GM23338 (cell line): ENCODE measurements around the gene GNA15. TPM values are rescaled to one million over a fixed set of nuclear protein-coding genes. Genes with fewer than 3 reads are reported as not detected.
"Not testable (repeated sequence)": the region's sequence is repeated elsewhere in the genome, so short reads cannot be mapped to it uniquely, and the experiment has no call there.

Experiments used
- ATAC-seq: fragments of 200-7000 bp; cut with Tn5 transposase; 3 replicates; pipeline ENCODE4 v1.9.1; 2020
- DNase-seq: peaks from one replicate; pipeline ENCODE4 v3.0.0-alpha.2; 2015; ENCODE audit warnings: low spot score
- H2AFZ ChIP-seq: fragments of 200-600 bp; sonication (generic); 2 replicates; pipeline ENCODE4 v1.8.0; 2016; ENCODE audit warnings: antibody characterized with exemption, mild to moderate bottlenecking, moderate library complexity
- H3F3A ChIP-seq: fragments of 200-600 bp; sonication (generic); replicated peaks from 2 replicates; pipeline ENCODE4 v1.8.0; 2017; ENCODE audit warnings: antibody characterized with exemption, mixed run types, low read depth
- H3K27ac ChIP-seq: fragments of 200-600 bp; sonication (generic); 2 replicates; pipeline ENCODE4 v1.6.1; 2016; ENCODE audit warnings: low read depth
- H3K27me3 ChIP-seq: fragments of 200-600 bp; sonication (generic); 2 replicates; pipeline ENCODE4 v1.8.0; 2016; ENCODE audit warnings: mild to moderate bottlenecking, mixed run types, moderate library complexity; ENCODE audit not compliant: insufficient read depth
- H3K36me3 ChIP-seq: fragments of 200-600 bp; sonication (generic); 2 replicates; pipeline ENCODE4 v1.8.0; 2016; ENCODE audit warnings: mild to moderate bottlenecking; ENCODE audit not compliant: insufficient read depth
- H3K4me1 ChIP-seq: fragments of 200-600 bp; sonication (generic); 2 replicates; pipeline ENCODE4 v1.8.0; 2016; ENCODE audit warnings: mild to moderate bottlenecking, moderate library complexity; ENCODE audit not compliant: insufficient read depth
- H3K4me2 ChIP-seq: fragments of 200-600 bp; sonication (generic); 2 replicates; pipeline ENCODE4 v1.7.1; 2017; ENCODE audit warnings: mixed run types
- H3K4me3 ChIP-seq: fragments of 200-600 bp; sonication (generic); 2 replicates; pipeline ENCODE4 v1.6.1; 2016; ENCODE audit warnings: mixed run types
- H3K79me2 ChIP-seq: fragments of 200-600 bp; sonication (generic); replicated peaks from 2 replicates; pipeline ENCODE4 v1.8.0; 2017; ENCODE audit warnings: mild to moderate bottlenecking; ENCODE audit not compliant: insufficient read depth
- H3K9me2 ChIP-seq: fragments of 200-600 bp; sonication (generic); 2 replicates; pipeline ENCODE4 v1.8.0; 2017; ENCODE audit not compliant: insufficient read depth
- H4K20me1 ChIP-seq: fragments of 200-600 bp; sonication (generic); replicated peaks from 2 replicates; pipeline ENCODE4 v1.8.0; 2017; ENCODE audit warnings: mild to moderate bottlenecking; ENCODE audit not compliant: insufficient read depth
- H3K27ac Mint-ChIP-seq: 2 replicates; pipeline ENCODE4 v1.8.0; 2020; ENCODE audit warnings: inconsistent platforms, mild to moderate bottlenecking, moderate library complexity, mixed read lengths
- H3K27me3 Mint-ChIP-seq: 3 replicates; pipeline ENCODE4 v1.8.0; 2022; ENCODE audit warnings: low read depth, mild to moderate bottlenecking, moderate library complexity, mixed read lengths, inconsistent platforms; ENCODE audit not compliant: insufficient read depth, poor library complexity
- H3K36me3 Mint-ChIP-seq: 3 replicates; pipeline ENCODE4 v1.8.0; 2021; ENCODE audit warnings: low read depth, mild to moderate bottlenecking, inconsistent platforms, moderate library complexity, mixed read lengths
- H3K4me1 Mint-ChIP-seq: 3 replicates; pipeline ENCODE4 v1.8.0; 2020; ENCODE audit warnings: mild to moderate bottlenecking, inconsistent platforms, mixed read lengths
- H3K4me3 Mint-ChIP-seq: 3 replicates; pipeline ENCODE4 v1.8.0; 2021; ENCODE audit warnings: moderate library complexity, mild to moderate bottlenecking, inconsistent platforms, mixed read lengths
- H3K9me3 Mint-ChIP-seq: 3 replicates; pipeline ENCODE4 v1.8.0; 2020; ENCODE audit warnings: moderate library complexity, mild to moderate bottlenecking, inconsistent platforms, mixed read lengths
- CREB1 ChIP-seq: fragments of 250-450 bp; sonication (Bioruptor Pico); IDR thresholded peaks from 2 replicates; pipeline ENCODE4 v1.5.0; 2020; ENCODE audit warnings: low read depth, mild to moderate bottlenecking, moderate library complexity
- EZH2 ChIP-seq: fragments of 200-600 bp; sonication (generic); IDR thresholded peaks from one replicate; pipeline ENCODE4 v1.8.0; 2017; ENCODE audit warnings: antibody characterized with exemption, mild to moderate bottlenecking, low read depth; ENCODE audit not compliant: unreplicated experiment
- EZH2phosphoT487 ChIP-seq: fragments of 200-600 bp; sonication (generic); IDR thresholded peaks from one replicate; pipeline ENCODE4 v1.8.1; 2018; ENCODE audit warnings: antibody characterized with exemption; ENCODE audit not compliant: unreplicated experiment
- JUNB ChIP-seq: IDR thresholded peaks from one replicate; pipeline ENCODE4 v1.6.1; 2016; ENCODE audit warnings: antibody characterized with exemption; ENCODE audit not compliant: unreplicated experiment
- NANOG ChIP-seq: IDR thresholded peaks from 2 replicates; pipeline ENCODE4 v1.6.1; 2016; ENCODE audit warnings: antibody characterized with exemption, borderline replicate concordance
- POLR2AphosphoS5 ChIP-seq: IDR thresholded peaks from 2 replicates; pipeline ENCODE4 v1.6.1; 2016; ENCODE audit warnings: antibody characterized with exemption, low read depth
- STAT1 ChIP-seq: IDR thresholded peaks from one replicate; pipeline ENCODE4 v1.6.1; 2016; ENCODE audit warnings: antibody characterized with exemption; ENCODE audit not compliant: unreplicated experiment
- ZNF114 ChIP-seq: fragments of 250-450 bp; sonication (Bioruptor Pico); IDR thresholded peaks from 2 replicates; pipeline ENCODE4 v1.5.0; 2020; ENCODE audit warnings: mild to moderate bottlenecking, moderate library complexity
- ZNF331 ChIP-seq: fragments of 250-450 bp; sonication (Bioruptor Pico); IDR thresholded peaks from 2 replicates; pipeline ENCODE4 v1.5.0; 2020; ENCODE audit warnings: low read depth, mild to moderate bottlenecking, moderate library complexity
- polyA plus RNA-seq: library from polyadenylated mRNA; unstranded; fragments of >200 nt; fragmentation: Nextera tagmentation; extraction: Ambion mirVana; gene quantifications from 2 replicates; pipeline ENCODE4 v1.2.1, GENCODE V29; 2016
- total RNA-seq: library from RNA; depleted of rRNA; stranded (reverse); fragments of >200 nt; shearing (Covaris generic); gene quantifications from 2 replicates; pipeline ENCODE4 v1.2.3, GENCODE V29; 2014
- TF ChIP-seq, protein P1 (sequence below): fragments of 250-450 bp; sonication (Bioruptor Pico); IDR thresholded peaks from 2 replicates; pipeline ENCODE4 v1.5.0; 2020; ENCODE audit warnings: mild to moderate bottlenecking, moderate library complexity
- TF ChIP-seq, protein P2 (sequence below), 2 experiments: fragments of 200-600 bp in 1 of 2; sonication (generic) in 1 of 2; conservative IDR thresholded peaks; 2 replicates each; pipeline versions ENCODE4 v1.5.1 to v1.6.1; 2016 to 2017; ENCODE audit warnings: antibody characterized with exemption in 2 of 2, low read depth in 2 of 2, mild to moderate bottlenecking in 2 of 2, moderate library complexity in 1 of 2
- TF ChIP-seq, protein P3 (sequence below): IDR thresholded peaks from 2 replicates; pipeline ENCODE4 v1.6.1; 2016; ENCODE audit warnings: antibody characterized with exemption

Gene GNA15
- total and polyA plus RNA-seq, 2 experiments from 2014 or later, result 0.14 to 0.31 TPM

DNA sequence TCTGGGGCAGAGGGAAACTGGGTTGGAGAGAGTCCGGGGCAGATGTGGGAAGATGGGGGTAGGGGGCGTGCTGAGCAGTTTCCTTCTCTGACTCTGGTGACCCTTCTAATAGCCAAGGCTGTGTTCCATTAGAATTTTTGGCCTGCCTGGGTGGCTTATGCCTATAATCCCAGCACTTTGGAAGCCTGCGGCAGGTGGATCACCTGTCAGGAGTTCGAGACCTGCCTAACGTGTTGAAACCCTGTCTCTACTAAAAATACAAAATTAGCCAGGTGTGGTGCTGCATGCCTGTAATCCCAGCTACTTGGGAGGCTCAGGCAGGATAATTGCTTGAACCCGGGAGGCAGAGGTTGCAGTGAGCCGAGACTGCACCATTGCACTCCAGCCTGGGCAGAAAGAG, 67.1 kb downstream of the GNA15 start:
- H3K9me2 ChIP-seq, H3K79me2 ChIP-seq, H3K4me1 ChIP-seq, H3K4me2 ChIP-seq, H3K9me3 Mint-ChIP-seq, H3K4me3 ChIP-seq, H3K27ac Mint-ChIP-seq, H3K27ac ChIP-seq, ATAC-seq, H2AFZ ChIP-seq, H3F3A ChIP-seq, H3K27me3 ChIP-seq, H3K4me1 Mint-ChIP-seq, H3K4me3 Mint-ChIP-seq, H3K27me3 Mint-ChIP-seq, H4K20me1 ChIP-seq, DNase-seq: not testable (repeated sequence)
- H3K36me3 Mint-ChIP-seq, result peaks cover 19% of the 10 kb centered on the region
- peaks cover 12% of the 10 kb centered on the region for H3K36me3 ChIP-seq

DNA sequence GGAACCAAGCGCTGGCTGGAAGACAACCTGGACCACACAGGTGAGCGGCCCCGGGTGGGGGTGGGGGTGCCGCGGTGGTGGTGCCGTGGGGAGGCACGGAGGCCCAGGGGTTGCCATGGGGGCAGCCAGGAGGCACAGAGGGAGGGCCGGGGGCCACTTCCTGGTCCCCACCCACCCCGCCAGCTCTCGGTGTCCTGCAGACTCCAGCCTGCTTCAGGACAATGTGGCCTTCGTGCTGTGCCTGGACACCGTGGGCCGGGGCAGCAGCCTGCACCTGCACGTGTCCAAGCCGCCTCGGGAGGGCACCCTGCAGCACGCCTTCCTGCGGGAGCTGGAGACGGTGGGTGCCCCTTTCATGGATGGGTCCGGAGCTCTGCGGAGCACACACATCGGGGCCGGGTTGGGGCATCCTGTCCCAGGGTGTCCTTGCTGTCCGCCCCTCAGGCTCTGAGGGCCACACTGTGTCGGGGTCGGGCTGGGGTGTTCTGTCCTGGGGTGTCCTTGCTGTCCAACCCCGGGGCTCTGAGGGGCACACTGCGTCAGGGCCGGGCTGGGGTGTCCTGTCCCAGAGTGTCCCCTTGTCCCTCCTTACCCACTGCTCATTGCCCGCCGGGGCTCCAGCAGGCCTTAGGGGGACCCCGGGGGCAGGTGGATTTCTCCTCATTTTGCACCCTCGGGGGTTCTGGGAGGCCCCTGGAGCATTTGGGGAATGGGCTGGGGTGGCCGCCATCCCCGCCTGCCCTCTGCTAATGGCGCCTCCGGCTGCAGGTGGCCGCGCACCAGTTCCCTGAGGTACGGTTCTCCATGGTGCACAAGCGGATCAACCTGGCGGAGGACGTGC, 68.2 kb downstream of the GNA15 start:
- Histone ChIP-seq H3K27me3 (no peaks in the 10 kb centered on the region), H3K4me1 (no peaks in the 10 kb centered on the region), H3K4me3 (no peak overlapping the region), H3K9me2 (no peaks in the 10 kb centered on the region), H2AFZ (no peak overlapping the region), H3K36me3 (peaks cover 12% of the 10 kb centered on the region), H3K79me2 (no peaks in the 10 kb centered on the region), H3K27ac (no peak overlapping the region), H4K20me1 (no peaks in the 10 kb centered on the region; the same call in 1 of the 2 replicates), H3K4me2 (no peak overlapping the region), H3F3A (no peaks in the 10 kb centered on the region)
- no peak for ATAC-seq
- Mint-ChIP-seq H3K36me3 (peaks cover 22% of the 10 kb centered on the region), H3K4me1 (no peaks in the 10 kb centered on the region), H3K4me3 (no peak overlapping the region), H3K27me3 (peaks cover 9% of the 10 kb centered on the region), H3K9me3 (no peaks in the 10 kb centered on the region), H3K27ac (no peak overlapping the region)
- DNase-seq, result no peak
- TF ChIP-seq ZNF114 (CRISPR knock-in tag) (no peak), NANOG (no peak), STAT1 (no peak), JUNB (no peak), POLR2AphosphoS5 (no peak), CREB1 (CRISPR knock-in tag) (no peak), EZH2phosphoT487 (no peak), EZH2 (no peak), ZNF331 (no peak)
- TF ChIP-seq, protein P1, sequence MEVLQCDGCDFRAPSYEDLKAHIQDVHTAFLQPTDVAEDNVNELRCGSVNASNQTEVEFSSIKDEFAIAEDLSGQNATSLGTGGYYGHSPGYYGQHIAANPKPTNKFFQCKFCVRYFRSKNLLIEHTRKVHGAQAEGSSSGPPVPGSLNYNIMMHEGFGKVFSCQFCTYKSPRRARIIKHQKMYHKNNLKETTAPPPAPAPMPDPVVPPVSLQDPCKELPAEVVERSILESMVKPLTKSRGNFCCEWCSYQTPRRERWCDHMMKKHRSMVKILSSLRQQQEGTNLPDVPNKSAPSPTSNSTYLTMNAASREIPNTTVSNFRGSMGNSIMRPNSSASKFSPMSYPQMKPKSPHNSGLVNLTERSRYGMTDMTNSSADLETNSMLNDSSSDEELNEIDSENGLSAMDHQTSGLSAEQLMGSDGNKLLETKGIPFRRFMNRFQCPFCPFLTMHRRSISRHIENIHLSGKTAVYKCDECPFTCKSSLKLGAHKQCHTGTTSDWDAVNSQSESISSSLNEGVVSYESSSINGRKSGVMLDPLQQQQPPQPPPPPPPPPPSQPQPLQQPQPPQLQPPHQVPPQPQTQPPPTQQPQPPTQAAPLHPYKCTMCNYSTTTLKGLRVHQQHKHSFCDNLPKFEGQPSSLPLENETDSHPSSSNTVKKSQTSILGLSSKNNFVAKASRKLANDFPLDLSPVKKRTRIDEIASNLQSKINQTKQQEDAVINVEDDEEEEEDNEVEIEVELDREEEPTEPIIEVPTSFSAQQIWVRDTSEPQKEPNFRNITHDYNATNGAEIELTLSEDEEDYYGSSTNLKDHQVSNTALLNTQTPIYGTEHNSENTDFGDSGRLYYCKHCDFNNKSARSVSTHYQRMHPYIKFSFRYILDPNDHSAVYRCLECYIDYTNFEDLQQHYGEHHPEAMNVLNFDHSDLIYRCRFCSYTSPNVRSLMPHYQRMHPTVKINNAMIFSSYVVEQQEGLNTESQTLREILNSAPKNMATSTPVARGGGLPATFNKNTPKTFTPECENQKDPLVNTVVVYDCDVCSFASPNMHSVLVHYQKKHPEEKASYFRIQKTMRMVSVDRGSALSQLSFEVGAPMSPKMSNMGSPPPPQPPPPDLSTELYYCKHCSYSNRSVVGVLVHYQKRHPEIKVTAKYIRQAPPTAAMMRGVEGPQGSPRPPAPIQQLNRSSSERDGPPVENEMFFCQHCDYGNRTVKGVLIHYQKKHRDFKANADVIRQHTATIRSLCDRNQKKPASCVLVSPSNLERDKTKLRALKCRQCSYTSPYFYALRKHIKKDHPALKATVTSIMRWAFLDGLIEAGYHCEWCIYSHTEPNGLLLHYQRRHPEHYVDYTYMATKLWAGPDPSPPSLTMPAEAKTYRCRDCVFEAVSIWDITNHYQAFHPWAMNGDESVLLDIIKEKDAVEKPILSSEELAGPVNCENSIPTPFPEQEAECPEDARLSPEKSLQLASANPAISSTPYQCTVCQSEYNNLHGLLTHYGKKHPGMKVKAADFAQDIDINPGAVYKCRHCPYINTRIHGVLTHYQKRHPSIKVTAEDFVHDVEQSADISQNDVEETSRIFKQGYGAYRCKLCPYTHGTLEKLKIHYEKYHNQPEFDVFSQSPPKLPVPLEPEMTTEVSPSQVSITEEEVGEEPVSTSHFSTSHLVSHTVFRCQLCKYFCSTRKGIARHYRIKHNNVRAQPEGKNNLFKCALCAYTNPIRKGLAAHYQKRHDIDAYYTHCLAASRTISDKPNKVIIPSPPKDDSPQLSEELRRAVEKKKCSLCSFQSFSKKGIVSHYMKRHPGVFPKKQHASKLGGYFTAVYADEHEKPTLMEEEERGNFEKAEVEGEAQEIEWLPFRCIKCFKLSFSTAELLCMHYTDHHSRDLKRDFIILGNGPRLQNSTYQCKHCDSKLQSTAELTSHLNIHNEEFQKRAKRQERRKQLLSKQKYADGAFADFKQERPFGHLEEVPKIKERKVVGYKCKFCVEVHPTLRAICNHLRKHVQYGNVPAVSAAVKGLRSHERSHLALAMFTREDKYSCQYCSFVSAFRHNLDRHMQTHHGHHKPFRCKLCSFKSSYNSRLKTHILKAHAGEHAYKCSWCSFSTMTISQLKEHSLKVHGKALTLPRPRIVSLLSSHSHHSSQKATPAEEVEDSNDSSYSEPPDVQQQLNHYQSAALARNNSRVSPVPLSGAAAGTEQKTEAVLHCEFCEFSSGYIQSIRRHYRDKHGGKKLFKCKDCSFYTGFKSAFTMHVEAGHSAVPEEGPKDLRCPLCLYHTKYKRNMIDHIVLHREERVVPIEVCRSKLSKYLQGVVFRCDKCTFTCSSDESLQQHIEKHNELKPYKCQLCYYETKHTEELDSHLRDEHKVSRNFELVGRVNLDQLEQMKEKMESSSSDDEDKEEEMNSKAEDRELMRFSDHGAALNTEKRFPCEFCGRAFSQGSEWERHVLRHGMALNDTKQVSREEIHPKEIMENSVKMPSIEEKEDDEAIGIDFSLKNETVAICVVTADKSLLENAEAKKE (CRISPR knock-in tag), result no peak
- TF ChIP-seq, protein P2, sequence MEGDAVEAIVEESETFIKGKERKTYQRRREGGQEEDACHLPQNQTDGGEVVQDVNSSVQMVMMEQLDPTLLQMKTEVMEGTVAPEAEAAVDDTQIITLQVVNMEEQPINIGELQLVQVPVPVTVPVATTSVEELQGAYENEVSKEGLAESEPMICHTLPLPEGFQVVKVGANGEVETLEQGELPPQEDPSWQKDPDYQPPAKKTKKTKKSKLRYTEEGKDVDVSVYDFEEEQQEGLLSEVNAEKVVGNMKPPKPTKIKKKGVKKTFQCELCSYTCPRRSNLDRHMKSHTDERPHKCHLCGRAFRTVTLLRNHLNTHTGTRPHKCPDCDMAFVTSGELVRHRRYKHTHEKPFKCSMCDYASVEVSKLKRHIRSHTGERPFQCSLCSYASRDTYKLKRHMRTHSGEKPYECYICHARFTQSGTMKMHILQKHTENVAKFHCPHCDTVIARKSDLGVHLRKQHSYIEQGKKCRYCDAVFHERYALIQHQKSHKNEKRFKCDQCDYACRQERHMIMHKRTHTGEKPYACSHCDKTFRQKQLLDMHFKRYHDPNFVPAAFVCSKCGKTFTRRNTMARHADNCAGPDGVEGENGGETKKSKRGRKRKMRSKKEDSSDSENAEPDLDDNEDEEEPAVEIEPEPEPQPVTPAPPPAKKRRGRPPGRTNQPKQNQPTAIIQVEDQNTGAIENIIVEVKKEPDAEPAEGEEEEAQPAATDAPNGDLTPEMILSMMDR (conservative IDR thresholded peaks at IDR 0.05; ENCODE audit: low read depth in 2 of 2), result no peak
- TF ChIP-seq, protein P3, sequence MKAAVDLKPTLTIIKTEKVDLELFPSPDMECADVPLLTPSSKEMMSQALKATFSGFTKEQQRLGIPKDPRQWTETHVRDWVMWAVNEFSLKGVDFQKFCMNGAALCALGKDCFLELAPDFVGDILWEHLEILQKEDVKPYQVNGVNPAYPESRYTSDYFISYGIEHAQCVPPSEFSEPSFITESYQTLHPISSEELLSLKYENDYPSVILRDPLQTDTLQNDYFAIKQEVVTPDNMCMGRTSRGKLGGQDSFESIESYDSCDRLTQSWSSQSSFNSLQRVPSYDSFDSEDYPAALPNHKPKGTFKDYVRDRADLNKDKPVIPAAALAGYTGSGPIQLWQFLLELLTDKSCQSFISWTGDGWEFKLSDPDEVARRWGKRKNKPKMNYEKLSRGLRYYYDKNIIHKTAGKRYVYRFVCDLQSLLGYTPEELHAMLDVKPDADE, result no peak
